Retinal pigment epithelial cell (primary cell): ENCODE results near the gene TRIM62.
A peak's percentile ranks its signal among the peaks of the same experiment; 100 is the strongest.

Source experiments
- DNase-seq: peaks from one replicate; pipeline ENCODE4 v3.0.0-alpha.2; 2010; ENCODE audit warnings: low read depth
- H3K4me3 ChIP-seq: 2 replicates; pipeline ENCODE4 v1.5.1; 2011; ENCODE audit warnings: mild to moderate bottlenecking, low read length, control low read depth, moderate library complexity
- CTCF ChIP-seq: conservative IDR thresholded peaks from 2 replicates; pipeline ENCODE4 v1.5.1; 2011; ENCODE audit warnings: low read depth, low read length, control low read depth, inconsistent platforms

TRIM62 gene

DNA sequence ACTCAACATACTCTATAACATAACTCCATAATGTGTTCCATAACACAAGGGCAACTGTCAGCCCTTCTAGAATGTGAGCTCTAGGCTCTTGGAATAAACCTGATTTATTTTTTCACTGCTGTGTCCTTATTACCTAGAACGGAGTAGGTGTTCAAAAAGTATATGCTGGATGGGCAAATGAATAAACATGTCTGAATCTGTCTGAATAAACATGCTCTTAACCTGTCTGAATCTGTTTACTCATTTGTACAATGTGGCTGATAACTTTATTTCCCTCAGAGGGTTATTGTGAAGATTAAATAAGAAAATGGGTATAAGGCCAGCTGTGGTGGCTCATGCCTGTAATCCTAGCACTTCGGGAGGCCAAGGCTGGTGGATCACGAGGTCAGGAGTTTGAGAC lies 58.6 kb downstream of the TRIM62 start:
- no peak overlapping the region for H3K4me3 ChIP-seq
- DNase-seq = no peak
- TF ChIP-seq CTCF = no peak

GRCh38 chr1:33122483-33123178 lies 59.2 kb downstream of the TRIM62 start:
- no peak for DNase-seq
- no peak for TF ChIP-seq CTCF
- no peak overlapping the region for H3K4me3 ChIP-seq

GRCh38 chr1:33121728-33122127 lies 60.1 kb downstream of the TRIM62 start:
- no peak for TF ChIP-seq CTCF

GRCh38 chr1:33120436-33121231 lies 61.2 kb downstream of the TRIM62 start:
- no peak overlapping the region for H3K4me3 ChIP-seq
- DNase-seq = no peak
- no peak for TF ChIP-seq CTCF

More at GRCh38 chr1:33121728-33122127, 60.1 kb downstream of the TRIM62 start:
- no peak for DNase-seq
- H3K4me3 ChIP-seq = no peak overlapping the region

GRCh38 chr1:33119532-33120217 lies 62.2 kb downstream of the TRIM62 start:
- no peak for DNase-seq
- peak; percentile 24 for TF ChIP-seq CTCF

GRCh38 chr1:33119050-33119449 lies 62.8 kb downstream of the TRIM62 start:
- TF ChIP-seq CTCF = no peak
- DNase-seq = no peak
- no peak overlapping the region for H3K4me3 ChIP-seq

More at GRCh38 chr1:33119532-33120217, 62.2 kb downstream of the TRIM62 start:
- H3K4me3 ChIP-seq = no peak overlapping the region

DNA sequence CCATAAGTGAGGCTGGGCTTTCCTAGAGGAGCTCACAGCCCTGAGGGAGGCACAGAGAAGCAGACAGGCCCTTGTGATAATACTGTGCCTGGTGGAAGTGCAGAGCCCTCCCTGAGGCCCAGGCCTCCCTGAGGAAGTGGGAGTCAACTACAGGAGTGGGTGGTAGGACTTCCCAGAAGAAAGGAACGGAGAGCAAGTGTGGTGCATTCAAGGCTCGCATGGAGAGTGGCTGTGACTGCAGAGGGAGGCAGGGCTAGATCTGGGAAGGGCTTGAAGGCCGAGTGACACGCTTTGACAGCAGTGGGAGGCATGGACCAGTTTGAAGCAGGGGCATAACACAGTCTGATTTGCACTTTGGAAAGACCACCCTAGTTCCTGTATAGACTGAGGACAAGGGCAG lies 63.6 kb downstream of the TRIM62 start:
- DNase-seq = no peak
- TF ChIP-seq CTCF = no peak
- no peak overlapping the region for H3K4me3 ChIP-seq
